Measurements from ENCODE around the gene MAOB.

- TF ChIP-seq EZH2 (IDR thresholded peaks at IDR 0.05): no peak
- TF ChIP-seq POLR2AphosphoS5 (IDR thresholded peaks at IDR 0.05; ENCODE audit: borderline replicate concordance, low read depth, low read length): no peak
Measured at GRCh38 chrX:43868791-43869190, 13.5 kb downstream of the MAOB start.
